Measurements from ENCODE around the gene SUOX.

DNA sequence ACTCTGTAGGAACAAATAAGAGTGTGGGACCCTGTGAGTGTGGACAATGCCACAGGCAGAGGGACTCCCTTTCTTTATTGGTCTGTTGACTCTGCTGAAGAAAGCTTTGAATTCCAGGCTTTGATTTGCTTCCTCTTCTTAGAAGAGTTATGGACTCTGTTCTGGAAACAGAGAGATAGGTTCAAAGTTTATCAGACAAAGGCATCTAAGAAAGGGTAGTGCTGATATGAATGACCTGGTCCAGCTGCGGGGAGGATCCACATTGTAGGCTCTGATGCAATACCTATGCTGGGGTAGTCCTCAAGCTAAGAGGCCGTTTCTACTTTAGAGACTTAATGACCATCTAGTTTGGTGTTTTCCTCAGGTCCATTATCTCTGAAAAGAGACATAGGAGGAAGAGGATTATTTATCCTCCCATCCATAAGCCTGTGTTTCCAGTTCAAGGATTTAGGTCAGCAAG lies 13.1 kb downstream of the SUOX start:
- no peak for TF ChIP-seq POLR2AphosphoS5 (IDR thresholded peaks at IDR 0.05; ENCODE audit: low read depth, low read length)
- TF ChIP-seq TAF1 (IDR thresholded peaks at IDR 0.05; ENCODE audit: borderline replicate concordance, low read depth, low read length): no peak

Measured in GM12892 (cell line).